Activated CD4-positive, alpha-beta T cell treated with anti-CD3 and anti-CD28 coated beads for 4 hours (primary cell): Measurements from ENCODE around the gene ZNF691.
"Not testable (repeated sequence)": the region's sequence is repeated elsewhere in the genome, so short reads cannot be mapped to it uniquely, and the experiment has no call there.

Experiments used
- DNase-seq, 2 donors: peaks; one replicate each; pipeline ENCODE4 v3.0.0-alpha.2; 2020

Gene ZNF691

DNA sequence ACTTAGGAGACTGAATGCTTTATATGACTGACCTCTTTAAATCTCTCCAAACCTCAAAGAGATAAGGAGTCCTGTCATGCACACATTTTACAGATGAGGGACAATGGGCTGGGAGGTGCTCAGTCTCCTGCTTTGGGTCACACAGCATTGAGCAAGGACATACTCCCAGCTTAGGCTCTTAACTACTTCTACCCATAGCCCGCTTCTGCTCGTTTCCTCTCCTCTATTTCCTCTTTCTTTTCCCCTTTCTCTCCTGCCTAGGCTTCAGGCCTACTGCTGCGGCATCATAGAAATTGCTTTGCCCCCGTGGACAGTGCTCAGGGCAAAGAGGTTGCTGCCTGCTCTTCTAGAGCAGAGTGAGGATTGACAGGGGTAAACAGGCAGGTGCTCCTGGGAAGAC is 12.4 kb upstream of the ZNF691 start:
- no peak for DNase-seq

DNA sequence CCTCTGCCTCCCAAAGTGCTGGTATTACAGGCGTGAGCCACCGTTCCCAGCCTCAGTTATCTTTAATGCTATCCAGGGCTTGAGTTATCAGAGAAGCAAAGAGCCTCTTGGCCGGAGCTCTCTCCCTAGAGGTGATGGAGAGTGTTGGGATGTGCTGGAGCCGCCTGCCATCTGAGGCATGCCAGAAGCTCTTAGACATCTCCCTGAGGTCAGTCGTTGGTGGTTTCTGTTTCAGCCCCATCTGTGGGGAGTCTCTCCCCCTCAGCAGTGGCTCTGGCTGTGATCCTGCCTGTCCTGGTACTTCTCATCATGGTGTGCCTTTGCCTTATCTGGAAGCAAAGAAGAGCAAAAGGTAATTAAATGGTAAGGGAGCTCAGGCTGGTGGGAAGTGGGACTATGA is 11.6 kb upstream of the ZNF691 start:
- DNase-seq = no peak

DNA sequence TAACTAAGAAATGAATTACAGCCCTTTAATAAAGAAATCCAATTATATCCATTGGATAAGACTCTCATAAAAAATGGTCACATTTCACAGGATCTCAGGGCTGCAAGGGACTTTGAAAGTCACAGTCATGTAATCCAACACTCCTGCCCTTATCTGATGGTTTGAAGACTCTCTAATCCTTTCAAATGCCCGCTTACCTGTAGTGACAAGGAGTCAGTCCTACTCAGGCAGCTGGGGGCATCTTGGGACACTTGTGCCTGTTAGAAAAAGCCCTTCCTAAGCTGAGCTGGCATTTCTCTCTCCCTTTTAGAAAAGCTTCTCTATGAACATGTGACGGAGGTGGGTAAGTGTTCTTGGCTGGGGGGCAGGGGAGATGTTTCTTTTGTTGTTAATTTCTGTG is 11.0 kb upstream of the ZNF691 start:
- DNase-seq = no peak

DNA sequence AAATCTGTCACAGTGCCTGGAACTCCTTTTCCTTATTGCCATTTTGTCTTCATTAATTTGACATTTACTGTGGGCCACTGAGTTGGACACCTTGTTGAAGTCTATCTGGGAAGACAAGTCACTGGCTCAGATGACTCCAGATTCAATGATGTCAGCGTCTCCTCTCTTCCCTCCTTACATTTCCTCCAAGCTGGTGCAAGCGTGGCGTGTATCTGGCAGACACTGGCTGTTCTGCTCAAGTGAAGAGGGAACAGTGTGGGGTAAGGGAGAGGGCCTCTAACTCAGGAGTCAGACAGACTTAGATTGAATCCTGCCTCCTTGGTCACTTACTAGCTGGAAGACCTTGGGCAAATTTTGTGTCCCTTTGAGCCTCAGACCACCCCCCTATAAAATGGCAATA is 8.7 kb upstream of the ZNF691 start:
- DNase-seq = no peak

DNA sequence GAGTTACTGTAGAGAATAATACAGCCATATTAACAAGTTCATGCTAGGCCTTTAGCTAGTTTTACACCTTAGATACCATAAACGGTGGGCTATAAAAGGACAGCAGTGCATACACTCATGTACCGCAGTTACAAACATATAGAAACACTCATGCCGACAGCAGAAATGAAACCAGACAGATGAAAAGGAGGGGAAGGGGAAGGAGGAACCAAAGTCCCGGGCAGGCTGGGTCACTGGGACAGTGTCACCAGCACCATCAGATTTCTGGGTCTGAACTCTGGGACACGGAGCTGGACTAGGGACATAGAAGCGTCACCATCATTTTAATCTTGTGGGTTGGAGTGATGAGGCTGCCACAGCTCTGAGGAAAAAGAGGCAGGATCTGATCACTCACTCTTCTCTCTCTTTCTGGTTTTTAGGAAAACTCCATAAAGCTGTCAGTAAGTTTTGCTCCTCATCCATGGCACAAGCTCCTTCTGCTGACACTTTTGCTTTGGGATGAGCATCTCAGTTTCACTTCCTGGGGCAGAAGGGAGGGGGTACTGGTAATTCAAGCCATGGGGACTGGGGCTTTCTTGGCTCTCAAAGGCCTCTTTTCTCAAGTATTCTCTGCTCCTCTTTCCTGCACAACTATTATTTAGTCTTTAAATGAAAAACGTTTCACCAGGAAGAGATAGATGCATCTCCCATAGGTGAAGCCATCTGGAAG is 7.8 kb upstream of the ZNF691 start:
- DNase-seq = no peak

DNA sequence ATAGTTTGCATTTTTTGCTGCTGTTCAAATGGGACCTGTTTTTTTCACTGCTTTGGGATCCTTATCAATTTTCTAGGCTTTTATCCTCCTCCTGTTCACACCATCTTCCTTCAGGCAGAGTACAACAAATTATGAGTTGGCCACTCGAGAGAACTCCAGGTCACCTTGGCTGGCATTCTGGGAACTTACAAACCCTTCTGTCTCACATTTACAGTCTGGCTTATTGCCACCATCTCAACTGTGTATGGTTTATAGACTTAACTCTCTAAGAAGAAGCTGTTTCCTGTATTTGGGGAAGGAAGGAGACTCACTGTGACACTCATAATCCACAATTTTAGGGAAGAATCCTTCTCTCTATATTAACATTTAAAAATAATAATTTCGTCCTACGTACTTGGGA is 5.4 kb upstream of the ZNF691 start:
- no peak for DNase-seq

DNA sequence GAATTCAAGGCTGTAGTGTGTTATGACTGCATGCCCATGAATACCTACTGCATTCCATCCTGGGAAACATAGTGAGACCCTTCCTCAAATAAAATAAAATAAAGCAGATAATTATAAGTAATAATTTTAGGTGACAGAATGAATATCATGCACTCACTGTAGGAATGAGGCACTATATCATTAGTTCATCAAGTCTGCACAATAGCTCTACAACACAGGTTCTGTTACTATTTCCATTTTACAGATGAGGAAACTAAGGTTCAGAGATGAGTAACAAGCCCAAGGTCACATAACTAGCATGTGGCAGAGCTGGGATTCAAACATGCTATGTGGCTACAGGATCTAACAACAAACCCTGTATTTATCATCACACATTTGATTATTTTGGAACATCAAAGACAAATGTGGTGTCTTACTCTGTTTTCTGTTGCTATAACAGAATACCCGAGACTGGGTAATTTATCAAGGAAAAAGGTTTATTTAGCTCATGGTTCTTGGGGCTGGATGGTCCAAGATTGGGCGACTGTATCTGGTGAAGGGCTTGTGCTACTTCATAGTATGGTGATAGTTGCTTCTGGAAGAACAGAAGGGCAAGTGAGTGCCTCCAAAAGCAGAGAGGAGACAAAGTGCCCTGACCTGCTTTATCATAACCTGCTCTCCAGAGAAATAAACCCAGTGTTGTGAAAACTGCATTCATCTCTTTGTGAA is 4.8 kb upstream of the ZNF691 start:
- DNase-seq = no peak

DNA sequence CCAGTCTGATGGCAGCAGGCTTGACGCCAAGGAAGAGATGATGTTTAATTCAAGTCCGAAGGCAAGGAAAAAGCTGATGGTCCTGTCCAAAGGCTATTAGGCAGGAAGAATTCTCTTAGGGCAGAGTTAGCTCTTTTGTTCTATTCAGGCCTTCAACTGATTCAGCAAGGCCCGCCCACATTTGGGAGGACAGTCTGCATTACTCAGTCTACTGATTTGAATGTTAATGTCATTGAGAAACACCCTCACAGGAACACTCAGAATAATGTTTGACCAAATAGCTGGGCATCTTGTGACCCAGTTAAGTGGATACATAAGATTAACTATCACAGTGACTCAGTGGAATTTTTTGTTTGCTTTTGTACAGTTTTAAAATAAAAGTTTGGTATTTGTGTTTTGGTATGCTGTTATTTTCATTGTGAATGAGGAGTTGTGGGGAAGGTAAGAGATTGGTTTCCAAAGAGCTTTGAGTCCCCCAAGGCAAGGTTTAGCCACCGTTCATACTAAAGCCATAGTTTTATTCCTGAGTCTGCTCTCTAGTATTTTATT is 1.7 kb upstream of the ZNF691 start:
- no peak for DNase-seq

DNA sequence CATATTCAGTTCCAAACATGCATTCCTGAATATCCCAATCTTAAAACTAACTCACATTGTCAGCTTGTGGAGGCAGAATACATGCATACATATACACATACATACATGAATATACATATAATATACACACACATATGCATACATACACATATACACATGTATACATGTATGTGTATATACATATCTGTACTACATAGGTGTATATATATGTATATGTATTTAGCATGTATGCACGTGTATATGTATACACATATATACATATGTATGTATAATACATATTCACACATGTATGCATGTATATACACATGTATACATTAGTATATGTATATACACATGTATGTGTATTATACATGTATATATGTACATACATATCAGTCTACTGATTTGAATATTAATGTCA is 1.2 kb upstream of the ZNF691 start:
- DNase-seq = no peak

DNA sequence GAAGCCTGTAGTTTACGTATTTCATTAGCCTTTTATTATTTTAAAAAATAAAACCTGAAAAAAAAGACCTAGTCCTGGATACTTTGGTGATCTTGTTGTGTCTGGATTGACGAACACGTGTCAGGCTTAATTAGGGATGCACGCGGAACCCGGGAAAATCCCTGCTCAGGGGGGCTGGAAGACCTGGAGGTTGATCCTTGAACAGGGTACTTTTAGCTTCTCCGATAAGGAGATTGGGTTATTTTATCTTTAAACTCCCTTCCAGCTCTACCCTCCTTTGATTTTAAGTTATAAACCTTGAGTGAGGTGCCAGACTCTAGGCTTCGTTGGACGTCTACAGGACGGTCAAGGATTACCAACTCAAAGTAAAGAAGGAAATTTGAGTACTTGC is 552 bp upstream of the ZNF691 start:
- DNase-seq = no peak

DNA sequence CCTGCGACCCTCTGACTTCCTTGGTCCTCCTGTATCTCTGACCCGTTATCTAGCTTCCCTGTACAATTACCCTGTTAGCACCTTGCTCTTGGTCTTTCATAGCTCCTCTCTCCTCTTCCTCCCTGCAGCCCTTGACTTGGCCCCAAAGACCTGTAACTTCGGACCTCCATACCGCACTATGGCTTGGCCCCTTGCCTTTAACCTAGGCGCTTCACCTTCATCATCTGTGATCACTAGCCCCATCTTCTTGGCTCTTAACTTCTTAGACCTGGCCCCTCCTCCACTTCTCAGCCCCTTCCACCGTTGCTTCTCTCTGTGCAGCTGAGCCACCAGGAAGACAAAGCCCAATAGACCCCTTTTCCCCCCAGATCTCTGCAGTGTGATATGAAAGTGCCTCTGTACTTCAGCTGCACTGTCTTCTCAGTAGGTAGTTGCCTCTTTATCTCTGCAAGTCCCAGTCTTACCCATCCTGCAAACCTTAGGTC is 740 bp downstream of the ZNF691 start:
- no peak for DNase-seq

DNA sequence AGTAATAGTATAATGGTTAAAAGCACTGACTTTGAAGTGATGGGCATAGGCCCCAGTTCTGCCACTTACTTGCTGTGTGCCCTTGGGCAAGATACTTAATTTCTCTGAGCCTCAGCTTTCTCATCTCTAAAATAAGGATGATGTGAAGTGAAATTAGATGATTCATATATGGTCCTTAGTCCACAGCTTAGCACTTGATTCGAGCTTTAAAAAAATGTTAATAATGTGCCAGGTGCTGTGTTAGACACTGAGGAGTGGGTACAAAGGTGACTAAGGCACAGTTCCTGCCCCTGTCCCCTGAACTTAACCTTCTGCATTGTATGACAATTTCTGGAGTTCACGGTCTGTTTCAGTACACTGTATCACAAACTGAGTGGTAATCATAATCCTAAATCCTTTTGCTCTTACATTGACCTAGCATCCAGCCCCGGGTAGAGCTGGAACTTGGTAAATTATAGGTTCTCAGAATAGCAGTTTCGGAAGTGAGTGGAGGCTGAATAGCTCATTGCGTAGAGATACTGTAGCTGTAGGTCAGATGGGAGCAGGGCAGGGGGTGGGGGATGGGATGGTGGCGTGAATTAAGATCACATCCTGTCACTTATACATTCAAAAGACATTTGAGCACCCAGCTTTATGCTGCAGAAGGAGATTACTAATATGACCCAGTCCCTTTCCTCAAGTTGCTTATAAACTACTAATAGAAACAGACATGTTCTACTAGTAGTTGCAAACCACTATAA is 1.5 kb downstream of the ZNF691 start:
- DNase-seq = no peak

DNA sequence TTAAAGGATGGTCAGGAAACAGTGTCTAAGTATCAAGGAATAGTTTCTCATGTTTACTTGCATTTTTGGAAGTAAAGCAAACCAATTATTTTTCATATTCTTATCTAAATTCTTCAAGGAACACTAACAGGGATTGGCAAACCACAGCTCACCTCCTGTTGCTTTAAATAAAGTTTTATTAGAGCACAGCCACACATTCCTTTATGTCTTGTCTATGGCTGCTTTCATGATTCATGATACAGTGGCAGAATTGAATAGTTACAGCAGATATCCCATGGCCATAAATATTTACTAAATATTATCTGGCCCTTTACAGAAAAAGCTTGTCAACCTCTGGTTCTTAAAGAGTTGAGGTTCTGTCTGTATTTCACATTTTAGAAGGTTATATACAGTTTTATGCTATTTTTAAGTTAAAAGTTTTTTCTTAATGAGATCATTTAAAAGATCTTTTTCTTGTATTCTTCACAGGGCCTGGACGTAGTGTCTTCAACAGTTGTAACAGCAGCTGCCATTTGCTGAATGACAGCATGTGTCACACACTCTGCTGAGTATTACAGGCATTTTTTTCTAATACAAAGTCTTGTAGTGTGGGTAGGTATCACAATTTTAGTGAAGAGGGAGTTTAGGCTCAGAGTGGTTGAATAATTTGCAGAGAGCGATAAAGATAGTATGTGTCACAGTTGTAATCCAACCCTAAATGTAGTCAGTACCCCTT is 2.6 kb downstream of the ZNF691 start:
- DNase-seq = no peak

DNA sequence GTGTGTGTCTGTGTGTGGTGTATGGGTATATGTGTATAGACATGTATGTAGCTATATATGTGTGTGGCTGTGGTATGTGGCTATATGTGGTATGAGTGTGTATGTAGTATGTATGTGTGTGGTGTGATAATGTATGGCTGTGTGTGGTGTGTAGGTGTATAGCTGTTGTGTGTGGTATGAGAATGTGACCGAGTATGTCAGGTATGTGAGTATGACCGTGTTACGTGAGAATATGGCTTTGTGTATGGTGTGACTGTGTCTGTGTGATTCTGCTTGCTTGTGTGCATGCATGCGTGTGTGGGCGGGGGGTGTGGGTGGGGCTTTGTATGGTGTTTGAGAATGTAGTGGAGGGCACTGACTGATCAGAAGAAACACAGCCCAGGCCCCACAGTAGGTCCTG is 3.5 kb downstream of the ZNF691 start:
- DNase-seq = no peak

DNA sequence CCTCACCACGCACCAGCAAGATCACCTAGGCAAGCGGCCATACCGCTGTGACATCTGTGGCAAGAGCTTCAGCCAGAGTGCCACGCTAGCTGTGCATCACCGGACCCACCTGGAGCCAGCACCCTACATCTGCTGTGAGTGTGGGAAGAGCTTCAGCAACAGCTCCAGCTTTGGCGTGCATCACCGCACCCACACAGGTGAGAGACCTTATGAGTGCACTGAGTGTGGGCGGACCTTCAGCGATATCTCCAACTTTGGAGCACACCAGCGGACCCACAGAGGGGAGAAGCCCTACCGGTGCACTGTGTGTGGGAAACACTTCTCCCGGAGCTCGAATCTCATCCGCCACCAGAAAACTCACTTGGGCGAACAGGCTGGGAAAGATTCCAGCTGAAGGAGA is 5.0 kb downstream of the ZNF691 start:
- DNase-seq = no peak

DNA sequence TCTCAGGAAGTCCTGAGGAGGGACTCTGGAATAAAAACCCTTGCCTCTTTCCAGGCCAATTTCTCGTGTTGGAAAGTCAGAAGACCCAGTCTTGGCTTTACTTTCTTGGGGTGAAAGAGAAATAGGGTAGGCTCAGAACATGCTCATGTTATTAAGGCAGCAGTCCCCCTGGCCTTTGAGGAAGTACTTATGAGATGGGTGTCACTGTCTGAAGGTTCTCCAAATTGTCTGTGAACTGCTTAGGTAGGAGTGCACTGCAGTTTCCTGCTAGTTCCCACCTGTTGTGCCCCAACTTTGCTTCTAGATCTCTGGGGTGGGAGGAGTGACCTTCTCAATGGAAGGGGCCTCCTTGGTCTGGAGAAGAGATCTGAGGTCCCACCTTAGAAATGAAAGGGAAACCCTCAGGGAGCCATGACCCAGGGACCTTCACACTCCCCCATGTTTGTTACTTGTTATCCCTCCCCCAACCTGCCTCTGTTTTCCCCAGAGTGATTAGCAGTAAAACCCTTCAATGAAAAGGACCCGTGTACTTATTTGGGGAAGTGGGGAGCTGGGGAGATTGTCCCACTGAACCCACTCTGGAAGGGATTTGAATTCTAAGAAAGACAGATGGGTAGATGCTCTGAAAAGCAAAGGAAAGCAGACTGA is 5.7 kb downstream of the ZNF691 start:
- DNase-seq = no peak

DNA sequence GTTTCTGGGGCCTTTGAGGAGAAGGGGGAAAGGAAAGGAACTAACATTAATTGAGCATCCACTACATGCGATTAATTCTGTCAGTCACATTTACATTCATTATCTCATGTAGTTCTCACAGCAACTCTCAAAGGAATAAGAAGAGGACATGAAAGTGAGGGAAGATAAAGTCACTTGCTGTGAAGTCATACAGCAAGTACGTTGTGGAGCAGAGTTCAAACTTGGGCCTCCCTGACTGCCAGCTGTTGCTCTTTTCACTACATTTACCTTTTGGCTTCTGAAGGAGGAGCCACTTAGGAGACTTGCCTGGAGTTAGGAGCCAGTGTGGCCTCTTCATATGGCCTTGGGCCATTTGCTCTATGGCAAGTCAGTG is 6.2 kb downstream of the ZNF691 start:
- DNase-seq = no peak

DNA sequence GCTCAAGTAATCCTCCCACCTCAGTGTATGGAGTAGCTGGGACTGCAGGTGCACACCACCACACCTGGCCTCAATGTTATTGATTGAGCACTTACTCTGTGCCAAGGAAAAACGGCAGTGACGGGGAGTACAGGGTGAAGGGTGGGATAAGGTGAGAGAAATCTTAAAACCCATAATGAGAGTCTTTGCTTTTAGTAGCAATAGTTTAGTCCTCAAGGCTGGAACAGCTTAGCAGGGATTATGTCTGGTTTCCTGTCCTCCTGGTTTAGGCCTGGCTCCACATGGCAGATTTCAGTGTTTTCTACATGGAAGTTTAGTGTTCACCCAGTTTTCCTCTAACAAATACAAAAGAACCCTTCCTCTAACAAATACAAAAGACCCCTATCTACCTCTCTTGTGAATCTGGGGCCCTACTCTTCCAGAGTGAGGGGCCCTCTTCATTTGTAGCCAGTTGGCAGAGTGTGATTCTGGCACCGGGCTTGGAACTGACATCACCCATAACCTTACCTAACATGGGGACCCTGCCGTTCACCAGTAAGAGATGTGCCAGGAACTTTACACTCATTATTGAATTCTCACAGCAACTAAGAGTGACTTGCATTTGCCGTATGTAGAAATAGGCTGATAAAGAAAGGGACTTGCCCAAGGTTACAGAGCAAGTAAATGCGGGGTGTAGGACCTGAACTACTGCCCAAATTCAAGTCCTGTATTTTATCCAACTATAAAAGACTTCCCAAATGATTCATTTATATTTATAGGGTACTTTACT is 6.9 kb downstream of the ZNF691 start:
- DNase-seq = no peak

DNA sequence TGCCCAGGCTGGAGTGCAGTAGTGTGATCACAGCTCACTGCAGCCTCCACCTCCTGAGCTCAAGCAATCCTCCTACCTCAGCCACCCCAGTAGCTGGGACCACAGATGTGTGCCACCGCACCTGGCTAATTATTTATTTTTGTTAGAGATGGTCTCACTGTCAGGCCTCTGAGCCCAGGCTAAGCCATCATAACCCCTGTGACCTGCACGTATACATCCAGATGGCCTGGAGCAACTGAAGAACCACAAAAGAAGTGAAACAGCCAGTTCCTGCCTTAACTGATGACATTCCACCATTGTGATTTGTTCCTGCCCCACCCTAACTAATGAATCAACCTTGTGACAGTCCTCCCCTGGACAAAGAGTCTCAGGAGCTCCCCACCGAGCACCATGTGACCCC is 10.1 kb downstream of the ZNF691 start:
- DNase-seq = not testable (repeated sequence)

DNA sequence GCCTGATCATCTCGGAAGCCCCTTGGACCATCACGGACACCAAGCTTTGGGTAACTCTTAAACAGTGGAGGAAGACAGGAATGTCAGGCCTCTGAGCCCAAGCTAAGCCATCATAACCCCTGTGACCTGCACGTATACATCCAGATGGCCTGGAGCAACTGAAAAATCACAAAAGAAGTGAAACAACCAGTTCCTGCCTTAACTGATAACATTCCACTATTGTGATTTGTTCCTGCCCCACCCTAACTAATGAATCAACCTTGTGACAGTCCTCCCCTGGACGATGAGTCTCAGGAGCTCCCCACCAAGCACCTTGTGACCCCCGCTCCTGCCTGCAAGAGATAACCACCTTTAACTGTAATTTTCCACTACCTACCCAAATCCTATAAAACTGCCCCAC is 13.0 kb downstream of the ZNF691 start:
- DNase-seq = not testable (repeated sequence)

DNA sequence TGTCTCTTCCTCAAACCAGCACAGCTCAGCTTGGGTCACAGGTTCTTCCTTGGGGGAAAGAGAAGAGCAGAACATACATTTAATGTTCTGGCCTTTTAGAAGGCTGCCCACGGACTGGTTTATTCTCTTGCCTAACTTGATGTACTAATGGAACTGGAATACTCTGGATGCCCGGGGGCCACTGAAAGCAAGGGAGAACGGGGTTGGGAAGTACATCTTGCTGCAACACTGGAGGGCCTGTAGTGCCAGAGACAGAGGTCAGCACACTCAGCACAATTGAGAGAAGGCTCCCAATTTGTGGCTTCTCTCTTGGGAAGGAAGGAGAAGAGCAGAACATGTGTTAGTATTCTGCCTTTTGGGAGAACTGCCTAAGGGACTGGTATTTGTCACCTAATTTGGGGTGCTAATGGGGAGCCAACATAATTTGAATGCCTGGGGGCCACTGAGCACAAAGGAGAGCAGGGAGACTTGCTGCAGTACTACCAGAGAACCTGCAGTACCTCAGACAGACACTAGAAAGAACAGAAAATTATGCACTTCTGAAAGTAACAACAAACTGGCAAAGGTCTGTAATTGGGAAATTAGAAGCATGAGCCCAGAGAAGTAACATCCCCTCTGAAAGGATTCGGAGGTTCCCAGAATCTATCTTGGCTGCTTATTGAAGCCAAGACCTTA is 14.1 kb downstream of the ZNF691 start:
- DNase-seq = no peak
